Measurements from ENCODE around the gene BLZF1. TPM values are rescaled to one million over a fixed set of nuclear protein-coding genes. Genes with fewer than 3 reads are reported as not detected.
"Not testable (repeated sequence)": the region's sequence is repeated elsewhere in the genome, so short reads cannot be mapped to it uniquely, and the experiment has no call there.

Gene BLZF1
- total RNA-seq, 1 donor from 2014 or later: 26.4 TPM

- Mint-ChIP-seq H3K9me3 (ENCODE audit: low read depth) (no peaks in the 10 kb centered on the region), H3K27me3 (ENCODE audit: low read depth) (no peaks in the 10 kb centered on the region), H3K4me1 (ENCODE audit: low read depth) (no peaks in the 10 kb centered on the region), H3K36me3 (ENCODE audit: low read depth) (peaks cover 27% of the 10 kb centered on the region), H3K27ac (ENCODE audit: unreplicated experiment) (no peak overlapping the region), H3K4me3 (ENCODE audit: unreplicated experiment) (no peak overlapping the region)
- no peak for TF ChIP-seq CTCF (IDR thresholded peaks at IDR 0.05)
- DNase-seq (ENCODE audit: low spot score): no peak
Measured at GRCh38 chr1:169392406-169392805, 24.4 kb downstream of the BLZF1 start.

GRCh38 chr1:169395955-169396354 lies 28.0 kb downstream of the BLZF1 start:
- DNase-seq (ENCODE audit: low spot score): no peak
- H3K36me3 Mint-ChIP-seq (ENCODE audit: low read depth): peaks cover 12% of the 10 kb centered on the region
- no peak overlapping the region for H3K4me3 Mint-ChIP-seq (ENCODE audit: unreplicated experiment)

GRCh38 chr1:169402578-169402977 lies 34.6 kb downstream of the BLZF1 start:
- H3K27ac Mint-ChIP-seq (ENCODE audit: unreplicated experiment); DNase-seq (ENCODE audit: low spot score); H3K4me1 Mint-ChIP-seq (ENCODE audit: low read depth); H3K4me3 Mint-ChIP-seq (ENCODE audit: unreplicated experiment); H3K27me3 Mint-ChIP-seq (ENCODE audit: low read depth): not testable (repeated sequence)
- peaks cover 24% of the 10 kb centered on the region for H3K36me3 Mint-ChIP-seq (ENCODE audit: low read depth)
- H3K9me3 Mint-ChIP-seq (ENCODE audit: low read depth): peaks cover 73% of the 10 kb centered on the region

More at GRCh38 chr1:169395955-169396354, 28.0 kb downstream of the BLZF1 start:
- no peaks in the 10 kb centered on the region for H3K4me1 Mint-ChIP-seq (ENCODE audit: low read depth)
- H3K27me3 Mint-ChIP-seq (ENCODE audit: low read depth): no peaks in the 10 kb centered on the region
- H3K27ac Mint-ChIP-seq (ENCODE audit: unreplicated experiment): no peak overlapping the region
- no peak for TF ChIP-seq CTCF (IDR thresholded peaks at IDR 0.05)
- H3K9me3 Mint-ChIP-seq (ENCODE audit: low read depth): peaks cover 21% of the 10 kb centered on the region

- not testable (repeated sequence) for H3K4me3 Mint-ChIP-seq (ENCODE audit: unreplicated experiment); H3K4me1 Mint-ChIP-seq (ENCODE audit: low read depth); H3K27ac Mint-ChIP-seq (ENCODE audit: unreplicated experiment); H3K27me3 Mint-ChIP-seq (ENCODE audit: low read depth)
- Mint-ChIP-seq H3K36me3 (ENCODE audit: low read depth) (peaks cover 25% of the 10 kb centered on the region), H3K9me3 (ENCODE audit: low read depth) (peaks cover 77% of the 10 kb centered on the region)
- DNase-seq (ENCODE audit: low spot score): peak; percentile 72
Measured at GRCh38 chr1:169408340-169408739, 40.3 kb downstream of the BLZF1 start.

GRCh38 chr1:169414952-169415351 lies 47.0 kb downstream of the BLZF1 start:
- TF ChIP-seq CTCF (IDR thresholded peaks at IDR 0.05): no peak
- H3K9me3 Mint-ChIP-seq (ENCODE audit: low read depth): peaks cover 29% of the 10 kb centered on the region
- no peaks in the 10 kb centered on the region for H3K4me1 Mint-ChIP-seq (ENCODE audit: low read depth)
- H3K4me3 Mint-ChIP-seq (ENCODE audit: unreplicated experiment): no peak overlapping the region
- H3K27me3 Mint-ChIP-seq (ENCODE audit: low read depth): no peaks in the 10 kb centered on the region
- H3K27ac Mint-ChIP-seq (ENCODE audit: unreplicated experiment): no peak overlapping the region
- DNase-seq (ENCODE audit: low spot score): no peak
- H3K36me3 Mint-ChIP-seq (ENCODE audit: low read depth): peaks cover 7% of the 10 kb centered on the region

GRCh38 chr1:169421309-169421708 lies 53.3 kb downstream of the BLZF1 start:
- no peaks in the 10 kb centered on the region for H3K9me3 Mint-ChIP-seq (ENCODE audit: low read depth)
- peaks cover 2% of the 10 kb centered on the region for H3K36me3 Mint-ChIP-seq (ENCODE audit: low read depth)
- H3K4me1 Mint-ChIP-seq (ENCODE audit: low read depth): peaks cover 1% of the 10 kb centered on the region
- no peak overlapping the region for H3K27ac Mint-ChIP-seq (ENCODE audit: unreplicated experiment)
- H3K27me3 Mint-ChIP-seq (ENCODE audit: low read depth): no peaks in the 10 kb centered on the region
- no peak for TF ChIP-seq CTCF (IDR thresholded peaks at IDR 0.05)
- no peak for DNase-seq (ENCODE audit: low spot score)
- no peak overlapping the region for H3K4me3 Mint-ChIP-seq (ENCODE audit: unreplicated experiment)
